DOHH2 (cell line): ENCODE results near the gene CSMD2.

Experiments
- CTCF ChIP-seq: fragments of 200-600 bp; sonication (generic); IDR thresholded peaks from one replicate; pipeline ENCODE4 v1.5.1; 2014; ENCODE audit warnings: antibody characterized with exemption, mild to moderate bottlenecking, low read depth, low read length; ENCODE audit not compliant: poor library complexity, severe bottlenecking
- EZH2phosphoT487 ChIP-seq: fragments of 200-600 bp; sonication (generic); IDR thresholded peaks from 2 replicates; pipeline ENCODE4 v1.6.1; 2017; ENCODE audit warnings: borderline replicate concordance, mild to moderate bottlenecking, antibody characterized with exemption, low read length, moderate library complexity, mixed read lengths

- TF ChIP-seq CTCF, result no peak
- TF ChIP-seq EZH2phosphoT487, result no peak
These were observed 458.3 kb downstream of the CSMD2 start for GRCh38 chr1:33706634-33707255.
